Measurements from ENCODE around the gene LBX2.
A peak's percentile ranks its signal among the peaks of the same experiment; 100 is the strongest.
"Not testable (repeated sequence)": the region's sequence is repeated elsewhere in the genome, so short reads cannot be mapped to it uniquely, and the experiment has no call there.

LBX2 gene

DNA sequence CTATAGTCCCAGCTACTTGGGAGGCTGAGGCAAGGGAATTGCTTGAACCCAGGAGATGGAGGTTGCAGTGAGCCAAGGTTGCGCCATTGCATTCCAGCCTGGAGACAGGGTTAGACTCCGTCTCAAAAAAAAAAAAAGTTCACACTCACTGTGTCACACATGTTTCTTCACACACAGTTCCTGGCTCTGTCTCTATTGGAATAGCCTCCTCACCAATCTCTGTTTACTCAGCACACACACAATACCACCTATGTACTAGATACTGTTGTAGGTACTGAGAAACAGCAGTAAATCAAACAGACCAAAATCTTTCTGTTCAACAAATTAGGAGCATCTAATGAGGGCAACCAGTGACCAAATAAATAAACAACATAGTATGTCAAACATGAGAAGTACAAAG lies 13.3 kb downstream of the LBX2 start:
- H3K4me3 ChIP-seq (ENCODE audit: low read depth, low read length): no peak overlapping the region

DNA sequence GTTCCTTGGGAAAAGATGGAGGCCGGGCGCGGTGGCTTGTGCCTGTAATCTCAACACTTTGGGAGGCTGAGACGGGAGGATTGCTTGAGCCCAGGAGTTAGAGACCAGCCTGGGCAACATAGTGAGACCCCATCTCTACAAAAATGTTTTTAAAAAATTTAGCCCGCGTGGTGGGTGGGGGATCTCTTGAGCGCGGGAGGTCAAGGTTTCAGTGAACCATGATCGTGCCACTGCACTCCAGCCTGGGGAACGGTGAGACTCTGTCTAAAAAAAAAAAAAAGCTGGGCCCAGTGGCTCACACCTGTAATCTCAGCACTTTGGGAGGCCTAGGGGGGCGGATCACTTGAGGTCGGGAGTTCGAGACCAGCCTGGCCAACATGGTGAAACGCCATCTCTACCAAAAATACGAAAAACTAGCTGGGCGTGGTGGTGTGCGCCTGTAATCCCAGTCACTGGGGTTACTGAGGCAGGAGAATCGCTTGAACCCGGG lies 15.7 kb downstream of the LBX2 start:
- H3K4me3 ChIP-seq (ENCODE audit: low read depth, low read length): peak overlapping the region; percentile 97

DNA sequence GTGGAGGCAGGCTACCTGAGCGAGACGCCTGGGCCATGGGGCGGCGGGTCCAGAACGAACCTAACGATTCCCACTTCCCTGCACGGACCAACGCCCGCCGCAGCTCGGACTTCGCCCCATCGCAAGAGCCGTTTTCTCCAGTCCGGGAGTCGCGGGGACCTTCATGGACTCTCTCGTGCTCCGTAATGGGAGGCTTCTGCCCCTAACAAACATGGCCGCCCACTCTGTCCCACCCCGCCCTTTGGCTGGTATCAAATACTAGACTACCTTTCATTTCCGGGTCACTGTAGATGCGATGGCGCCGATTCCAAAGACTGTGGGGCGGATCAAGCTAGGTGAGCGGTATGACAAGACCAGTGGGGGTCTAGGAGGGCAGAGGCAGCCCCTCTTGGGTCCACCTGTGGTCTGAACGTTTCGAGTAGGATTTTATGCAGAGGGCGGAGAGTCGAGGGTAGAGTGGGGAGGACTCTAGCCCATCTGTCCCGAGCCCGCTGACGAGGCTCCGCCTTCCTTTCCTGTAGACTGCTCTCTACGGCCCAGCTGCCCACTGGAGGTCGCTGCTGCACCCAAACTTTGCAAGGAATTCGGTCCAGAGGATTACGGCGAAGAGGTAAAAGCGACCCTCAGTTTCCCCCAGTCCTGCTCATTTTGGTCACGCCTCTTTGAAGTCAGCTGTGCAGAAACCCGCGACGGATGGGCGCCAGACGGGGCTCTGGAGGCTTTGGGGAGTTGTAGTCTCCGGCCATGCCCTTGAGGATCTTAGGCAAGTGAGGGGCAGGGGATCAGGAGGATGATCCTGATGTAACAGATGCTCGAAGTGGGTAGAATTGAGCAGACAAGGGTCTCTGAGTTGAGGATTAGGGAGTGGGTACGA lies 16.4 kb downstream of the LBX2 start, which contains the start of the genes CCDC142 and TTC31:
CCDC142 (minus strand) TSS at position 198 of the 874 bp plus-strand sequence; CDS start at position 37, 161 bp downstream.
TTC31 (plus strand) TSS at position 281 of the 874 bp plus-strand sequence; CDS start at position 296, 15 bp downstream.
- peak within 1 kb of the TSS; percentile 97 for H3K4me3 ChIP-seq (ENCODE audit: low read depth, low read length)

DNA sequence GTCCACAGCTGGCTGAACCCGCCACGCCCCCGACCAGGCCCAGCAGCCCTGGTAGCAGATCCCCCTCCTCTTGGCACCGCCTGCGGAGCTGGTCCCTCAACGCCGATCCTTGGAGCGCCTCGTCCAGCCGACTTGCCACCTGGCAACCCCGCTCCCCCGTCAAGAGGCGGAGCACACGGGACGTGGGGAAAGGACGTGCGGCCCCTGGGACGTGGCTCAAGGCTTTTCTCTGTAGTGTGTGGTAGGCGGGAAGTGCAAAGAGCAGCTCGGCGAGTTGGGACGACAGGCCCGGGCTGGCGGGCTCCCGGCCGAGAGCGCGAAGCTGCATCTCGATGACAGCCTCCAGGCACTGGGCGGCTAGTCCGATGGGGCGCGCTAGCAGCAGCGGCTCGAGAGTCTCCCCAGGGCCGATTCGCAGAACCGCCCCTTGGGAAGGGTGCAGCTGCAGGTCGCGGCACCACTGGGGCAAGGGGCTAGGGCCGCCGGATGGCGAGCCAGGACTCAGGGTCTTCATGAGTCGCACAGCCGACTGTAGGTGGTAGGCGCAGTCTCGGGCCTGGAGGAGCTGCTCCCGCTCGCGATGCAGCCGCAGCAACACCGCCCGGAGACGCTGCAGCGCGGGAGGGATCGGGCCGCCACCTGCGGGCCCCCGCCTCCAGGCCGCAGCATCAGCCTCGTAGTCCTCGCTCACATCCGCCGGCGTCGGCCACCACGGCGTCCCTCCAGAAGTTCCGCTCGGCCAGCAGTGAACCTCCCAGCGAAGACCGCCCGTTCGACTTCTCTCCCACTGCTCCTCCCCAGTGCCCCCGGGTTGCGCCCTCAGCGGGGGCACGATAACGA lies 17.2 kb downstream of the LBX2 start:
- peak overlapping the region; percentile 97 for H3K4me3 ChIP-seq (ENCODE audit: low read depth, low read length)

DNA sequence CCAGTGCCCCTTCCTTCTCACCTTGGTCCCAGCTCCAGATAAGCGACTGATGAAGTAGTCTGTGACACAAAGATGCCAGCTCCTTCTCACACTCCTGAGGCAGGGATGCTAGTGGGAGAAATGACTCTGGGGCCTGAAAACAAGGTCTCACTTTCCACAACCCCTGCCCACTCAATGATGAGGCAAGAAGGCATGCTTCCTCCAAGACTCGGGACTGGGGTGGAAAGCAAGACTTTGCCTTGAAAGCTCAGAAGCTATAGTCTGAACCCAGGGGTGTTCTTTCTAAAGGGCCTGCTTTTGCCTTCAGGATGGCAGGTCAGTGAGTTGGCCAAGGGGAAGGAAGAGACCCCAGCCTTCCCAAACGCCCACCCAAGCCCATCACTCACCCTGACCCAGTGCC lies 18.0 kb downstream of the LBX2 start:
- peak overlapping the region; percentile 97 for H3K4me3 ChIP-seq (ENCODE audit: low read depth, low read length)

DNA sequence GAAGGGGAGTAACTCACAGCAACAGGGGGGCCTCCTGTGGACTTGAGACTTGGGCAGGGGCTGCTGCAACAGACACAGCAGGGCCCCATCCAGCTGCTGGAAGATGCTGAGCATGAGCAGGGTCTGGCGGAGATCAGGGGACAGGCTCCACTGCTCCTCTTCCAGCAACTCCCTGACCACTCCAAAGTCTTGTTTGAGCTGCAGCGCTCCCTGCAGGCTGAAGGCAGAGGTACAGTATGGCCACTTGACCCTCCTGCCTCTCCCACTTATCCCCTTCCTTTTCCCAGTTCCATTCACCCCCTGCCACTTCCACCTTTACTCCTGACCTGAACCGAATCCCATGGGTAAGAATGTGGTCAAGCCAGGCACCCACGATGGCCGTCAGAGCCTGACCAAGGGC lies 24.5 kb downstream of the LBX2 start:
- H3K4me3 ChIP-seq (ENCODE audit: low read depth, low read length): no peak overlapping the region

DNA sequence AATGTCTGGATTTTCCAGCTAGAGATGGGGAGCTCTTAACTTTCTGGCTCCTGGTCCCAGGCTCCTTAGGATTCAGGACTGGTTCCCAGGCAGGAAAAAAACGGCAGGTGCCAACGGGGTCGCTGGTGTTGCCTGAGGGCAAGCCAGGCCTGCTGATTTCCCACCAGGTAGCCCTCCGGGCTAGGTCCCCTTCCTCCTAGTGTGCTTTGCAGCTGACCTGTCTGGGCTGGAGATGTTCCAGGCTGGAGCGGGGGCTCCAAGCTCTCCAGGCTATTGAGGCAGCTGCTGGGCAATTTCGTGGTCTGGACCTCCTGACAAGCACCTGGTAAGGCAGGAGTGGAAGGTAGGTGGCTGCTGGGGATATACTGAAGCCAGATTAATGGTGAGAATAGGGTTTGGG lies 24.9 kb downstream of the LBX2 start:
- H3K4me3 ChIP-seq (ENCODE audit: low read depth, low read length): no peak overlapping the region

DNA sequence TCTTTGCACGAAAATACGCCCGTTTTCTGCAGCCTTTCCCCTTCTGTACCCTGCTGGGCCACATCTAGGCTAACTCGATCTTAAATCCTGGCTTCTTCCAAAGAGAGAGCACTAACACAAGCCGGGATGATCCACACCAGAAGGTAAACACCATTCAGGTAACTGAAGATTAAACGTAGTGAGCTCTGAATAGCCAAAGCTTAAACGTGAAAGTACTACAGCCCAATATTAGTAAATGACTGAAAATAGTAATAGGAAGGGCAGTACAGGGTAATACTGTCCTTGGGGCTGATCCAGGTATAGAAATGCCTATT lies 26.5 kb downstream of the LBX2 start:
- H3K4me3 ChIP-seq (ENCODE audit: low read depth, low read length): peak overlapping the region; percentile 91

DNA sequence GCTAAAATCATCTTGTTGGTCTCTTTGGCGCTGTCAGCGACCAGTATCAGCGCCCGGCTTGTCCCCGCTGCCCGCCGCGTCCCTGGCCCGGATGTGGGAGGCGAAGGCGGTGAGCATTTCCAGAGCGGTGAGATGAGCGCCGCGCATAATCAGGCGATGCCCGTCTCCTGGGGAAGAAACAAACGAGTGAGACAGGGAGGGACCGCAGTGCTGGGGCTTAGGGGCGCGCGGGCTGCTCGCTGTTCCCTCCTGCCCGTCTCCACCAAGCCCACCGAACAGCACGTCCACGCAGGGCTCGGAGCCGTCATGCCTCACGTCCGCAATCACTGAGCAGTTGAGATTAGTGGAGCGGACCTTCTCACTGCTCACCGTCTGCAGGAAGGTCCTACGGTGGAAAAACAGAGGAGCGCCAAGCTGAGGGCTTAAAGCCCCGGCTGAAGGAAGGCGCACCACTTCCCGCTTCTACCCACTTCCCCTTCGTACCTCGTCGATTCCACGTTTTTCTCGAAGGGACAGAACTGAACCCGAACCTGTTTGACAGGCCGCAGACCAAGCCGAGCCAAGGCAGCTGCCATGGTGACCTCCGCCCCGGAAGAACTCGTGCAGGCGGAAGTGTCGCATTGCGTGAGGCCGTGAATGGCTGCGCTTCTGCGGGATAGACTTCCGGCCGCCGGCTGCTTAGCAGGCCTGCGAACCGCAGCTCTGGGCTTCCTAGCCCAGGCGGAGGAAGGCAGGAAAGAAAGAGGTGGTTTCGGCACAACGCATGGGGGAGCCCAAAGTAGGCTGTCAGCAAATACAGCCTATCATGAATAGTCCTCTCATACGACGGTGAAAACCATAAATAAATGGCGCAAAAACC lies 27.1 kb downstream of the LBX2 start, which contains the start of gene MRPL53:
MRPL53 (minus strand) TSS at position 595 of the 859 bp plus-strand sequence; CDS start at position 575, 20 bp downstream.
- H3K4me3 ChIP-seq (ENCODE audit: low read depth, low read length): peak within 1 kb of the TSS; percentile 91

DNA sequence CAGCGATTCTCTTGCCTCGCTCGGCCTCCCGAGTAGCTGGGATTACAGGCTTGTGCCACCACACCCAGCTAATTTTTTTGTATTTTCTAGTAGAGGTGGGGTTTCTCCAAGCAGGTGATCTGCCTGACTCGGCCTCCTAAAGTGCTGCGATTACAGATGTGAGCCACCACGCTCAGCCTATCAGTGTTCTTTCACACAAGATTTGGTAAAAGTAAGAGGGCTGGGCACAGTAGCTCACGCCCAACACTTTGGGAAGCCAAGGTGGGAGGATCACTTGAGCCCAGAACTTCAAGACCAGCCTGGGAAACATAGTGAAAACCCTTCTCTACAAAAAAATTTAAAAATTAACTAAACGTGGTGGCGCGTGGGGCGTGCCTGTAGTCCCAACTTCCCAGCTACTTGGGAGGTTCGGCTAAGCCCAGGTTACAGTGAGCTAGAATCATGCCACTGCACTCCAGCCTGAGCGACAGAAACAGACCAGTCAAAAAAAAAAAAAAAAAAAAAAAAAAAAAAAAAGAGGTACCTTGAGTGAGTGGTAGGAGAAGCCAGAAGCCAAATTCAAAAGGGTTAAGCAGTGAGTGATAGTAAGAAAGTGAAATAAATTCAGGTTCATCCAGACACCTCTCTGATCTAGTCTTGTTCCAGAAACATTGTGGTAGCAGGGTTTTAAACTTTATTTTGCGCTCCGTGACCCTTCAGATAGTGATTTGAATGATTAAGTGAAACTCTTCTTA lies 27.9 kb downstream of the LBX2 start:
- peak overlapping the region; percentile 91 for H3K4me3 ChIP-seq (ENCODE audit: low read depth, low read length)

DNA sequence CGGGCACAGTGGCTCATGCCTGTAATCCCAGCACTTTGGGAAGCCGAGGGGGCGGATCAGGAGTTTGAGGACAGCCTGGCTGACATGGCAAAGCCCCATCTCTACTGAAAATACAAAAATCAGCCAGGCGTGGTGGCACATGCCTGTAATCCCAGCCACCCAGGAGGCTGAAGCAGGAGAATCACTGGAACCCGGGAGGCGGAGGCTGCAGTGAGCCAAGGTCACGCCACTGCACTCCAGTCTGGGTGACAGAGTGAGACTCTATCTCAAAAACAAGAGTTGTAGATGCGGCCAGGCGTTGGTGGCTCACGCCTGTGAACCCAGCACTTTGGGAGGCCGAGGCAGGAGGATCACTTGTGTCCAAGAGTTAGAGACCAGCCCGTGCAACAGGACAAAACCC lies 28.7 kb downstream of the LBX2 start:
- H3K4me3 ChIP-seq (ENCODE audit: low read depth, low read length): not testable (repeated sequence)

DNA sequence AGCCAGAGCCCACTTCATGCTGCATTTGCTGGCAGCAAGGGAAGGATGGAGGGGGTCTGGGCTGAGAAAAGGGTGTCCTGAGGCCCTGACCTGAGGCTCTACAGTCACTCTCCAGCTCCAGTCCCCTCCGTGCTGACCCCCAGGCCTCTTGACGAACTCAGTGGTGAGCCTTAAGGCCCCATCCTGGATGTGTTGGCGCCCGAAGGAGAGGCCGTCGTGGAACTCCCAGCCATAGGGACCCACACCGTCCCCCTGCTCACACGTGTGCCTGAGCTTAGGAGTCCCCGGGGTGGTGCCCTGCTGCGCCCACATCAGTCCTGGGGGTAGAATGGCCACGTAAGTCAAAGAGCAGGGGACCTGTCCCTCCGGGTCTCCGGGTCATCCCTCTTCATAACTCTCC lies 35.0 kb downstream of the LBX2 start:
- peak overlapping the region; percentile 80 for H3K4me3 ChIP-seq (ENCODE audit: low read depth, low read length)

DNA sequence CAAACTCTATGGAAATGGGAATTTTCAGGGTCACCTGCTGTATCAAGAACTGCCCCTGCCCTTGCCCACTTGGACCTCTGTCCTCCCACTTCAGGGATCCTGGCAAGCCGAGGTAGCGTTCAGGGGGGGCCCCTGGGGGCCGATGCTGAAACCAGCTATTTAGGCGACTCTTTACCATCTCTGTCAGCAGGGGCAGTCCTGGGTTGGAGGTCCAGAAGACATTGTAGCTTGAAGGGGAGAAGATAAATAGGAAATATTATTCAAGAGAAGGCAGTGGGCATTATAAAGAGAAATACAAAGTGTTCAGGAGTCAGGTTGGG lies 36.7 kb downstream of the LBX2 start:
- no peak overlapping the region for H3K4me3 ChIP-seq (ENCODE audit: low read depth, low read length)

DNA sequence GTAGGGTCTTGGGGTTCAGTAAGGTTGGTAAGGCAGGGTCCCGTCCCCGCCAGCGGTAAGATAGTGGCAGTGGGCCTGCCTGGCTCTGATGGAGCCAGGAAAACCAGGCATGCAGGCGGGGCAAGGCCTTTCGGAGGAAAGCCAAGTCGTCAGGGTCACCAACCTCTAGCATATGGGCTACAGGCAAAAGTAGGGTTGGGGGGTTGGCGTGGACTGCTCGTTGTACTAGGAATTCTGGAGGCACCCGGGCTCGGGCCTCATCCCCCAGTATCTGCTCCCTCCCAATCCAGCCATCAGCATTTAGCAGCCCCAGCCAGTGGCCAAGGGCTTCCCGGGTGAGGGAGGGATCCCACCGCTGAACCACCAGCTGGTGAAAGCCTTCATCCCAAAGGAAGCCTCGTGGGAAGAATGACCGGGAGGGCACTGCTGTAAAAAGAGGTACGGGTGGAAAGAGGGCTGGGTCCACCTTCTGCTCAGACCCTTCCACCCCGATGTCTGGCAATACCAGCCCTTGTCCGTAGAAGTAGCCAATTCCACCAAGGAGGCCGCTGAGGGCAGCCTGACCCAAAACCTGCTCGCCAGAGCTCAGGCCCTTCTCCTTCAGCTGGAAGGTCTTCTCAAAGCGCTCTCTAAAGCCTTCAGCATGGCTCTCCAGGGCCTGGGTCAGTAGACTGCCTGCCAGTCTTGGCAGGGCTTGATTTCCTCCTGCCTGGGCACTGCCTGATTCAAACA lies 37.2 kb downstream of the LBX2 start:
- no peak overlapping the region for H3K4me3 ChIP-seq (ENCODE audit: low read depth, low read length)

DNA sequence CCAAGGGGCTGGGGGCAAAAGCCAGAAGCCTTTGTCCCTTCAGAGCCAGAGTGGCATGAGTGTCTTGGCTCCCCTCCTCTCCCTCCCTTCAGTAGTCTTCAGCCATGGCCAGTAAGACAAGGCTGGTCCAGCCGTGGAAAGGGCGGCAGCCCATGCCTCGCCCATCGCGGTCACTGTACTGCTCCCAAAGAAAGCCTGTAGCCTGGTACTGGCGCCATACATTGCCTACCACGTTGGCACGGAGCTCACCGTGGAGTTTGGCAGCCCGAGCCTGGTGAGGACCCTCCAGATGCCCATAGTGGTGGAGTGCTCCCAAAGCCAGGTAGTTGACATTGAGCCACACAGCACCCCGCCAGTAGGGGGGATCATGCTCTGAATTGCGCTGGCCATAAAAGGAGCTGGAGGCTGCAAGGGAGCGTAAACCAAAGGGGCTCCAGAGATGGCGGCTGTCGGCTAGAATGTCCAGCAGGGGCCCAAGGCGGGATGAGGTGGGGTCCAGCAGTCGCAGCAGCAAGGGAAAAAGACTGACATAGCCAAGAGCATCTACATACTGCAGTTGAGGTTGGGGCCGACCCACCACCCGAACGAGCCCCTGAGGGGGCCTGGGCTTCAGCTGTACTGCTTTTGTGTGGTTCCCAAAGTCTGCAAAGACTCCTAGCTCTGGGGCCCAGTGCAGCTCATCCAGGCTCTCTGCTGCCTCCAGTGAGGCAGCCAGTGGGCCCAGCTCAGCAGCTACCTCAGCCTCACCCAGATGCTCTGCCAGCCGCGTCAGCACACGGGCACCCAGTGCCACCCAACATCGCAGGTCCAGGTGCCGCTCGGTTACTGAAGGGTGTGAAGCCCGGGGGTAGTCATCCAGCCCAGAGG lies 38.0 kb downstream of the LBX2 start:
- no peak overlapping the region for H3K4me3 ChIP-seq (ENCODE audit: low read depth, low read length)

DNA sequence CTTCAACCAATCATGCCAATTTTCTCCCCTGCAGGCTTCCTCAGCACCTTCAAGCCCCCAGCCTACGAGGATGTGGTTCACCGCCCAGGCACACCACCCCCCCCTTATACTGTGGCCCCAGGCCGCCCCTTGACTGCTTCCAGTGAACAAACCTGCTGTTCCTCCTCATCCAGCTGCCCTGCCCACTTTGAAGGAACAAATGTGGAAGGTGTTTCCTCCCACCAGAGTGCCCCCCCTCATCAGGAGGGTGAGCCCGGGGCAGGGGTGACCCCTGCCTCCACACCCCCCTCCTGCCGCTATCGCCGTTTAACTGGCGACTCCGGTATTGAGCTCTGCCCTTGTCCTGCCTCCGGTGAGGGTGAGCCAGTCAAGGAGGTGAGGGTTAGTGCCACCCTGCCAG lies 39.2 kb downstream of the LBX2 start:
- not testable (repeated sequence) for H3K4me3 ChIP-seq (ENCODE audit: low read depth, low read length)

DNA sequence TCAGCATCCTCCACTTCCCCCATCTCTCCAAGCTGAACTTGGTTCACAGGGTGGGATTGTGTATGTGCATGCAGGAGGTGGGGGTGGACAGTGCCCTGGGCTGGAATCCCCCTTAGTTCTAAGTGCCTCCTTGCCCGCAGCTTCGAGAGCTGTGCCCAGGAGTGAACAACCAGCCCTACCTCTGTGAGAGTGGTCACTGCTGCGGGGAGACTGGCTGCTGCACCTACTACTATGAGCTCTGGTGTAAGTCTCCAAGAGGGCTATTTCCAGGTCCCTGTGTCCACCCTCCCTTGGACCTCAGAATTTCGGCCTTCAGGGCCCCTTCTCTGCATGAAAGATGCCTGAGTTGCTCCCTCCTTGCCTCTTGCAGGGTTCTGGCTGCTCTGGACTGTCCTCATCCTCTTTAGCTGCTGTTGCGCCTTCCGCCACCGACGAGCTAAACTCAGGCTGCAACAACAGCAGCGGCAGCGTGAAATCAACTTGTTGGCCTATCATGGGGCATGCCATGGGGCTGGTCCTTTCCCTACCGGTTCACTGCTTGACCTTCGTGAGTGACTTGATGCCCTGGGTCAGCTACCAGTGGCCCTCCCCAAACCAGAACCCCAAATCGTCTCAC lies 39.8 kb downstream of the LBX2 start:
- not testable (repeated sequence) for H3K4me3 ChIP-seq (ENCODE audit: low read depth, low read length)

DNA sequence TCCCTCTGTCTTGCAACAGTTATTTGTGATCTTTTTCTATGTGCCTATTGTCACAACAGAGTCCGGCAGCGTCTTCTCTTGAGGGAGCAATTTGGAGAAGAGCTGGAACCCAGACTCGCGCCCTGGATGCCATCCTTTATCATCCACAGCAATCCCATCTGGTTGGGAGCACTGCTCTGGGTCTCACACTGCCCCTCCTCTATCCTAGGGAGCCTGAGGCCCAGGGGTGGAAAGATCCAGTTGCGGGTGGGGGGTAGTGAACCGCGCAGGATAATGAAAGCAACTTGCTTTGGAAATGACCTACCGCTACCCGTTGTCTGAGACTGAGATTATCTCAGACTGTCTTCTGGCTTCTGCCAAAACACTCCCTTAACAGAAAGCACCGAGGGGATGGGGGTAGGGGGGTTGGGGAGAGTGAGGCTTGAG lies 40.5 kb downstream of the LBX2 start:
- peak overlapping the region; percentile 97 for H3K4me3 ChIP-seq (ENCODE audit: low read depth, low read length)
